Left colon (tissue), 2 donors: ENCODE measurements around the gene JAKMIP1. TPM values are rescaled to one million over a fixed set of nuclear protein-coding genes. Genes with fewer than 3 reads are reported as not detected.
"Not testable (repeated sequence)": the region's sequence is repeated elsewhere in the genome, so short reads cannot be mapped to it uniquely, and the experiment has no call there.

Experiments
- ATAC-seq: fragments of 200-7000 bp; cut with Tn5 transposase; one replicate; pipeline ENCODE4 v1.9.1; 2020; ENCODE audit warnings: mild to moderate bottlenecking, moderate library complexity
- DNase-seq, 2 donors: peaks; one replicate each; pipeline ENCODE4 v3.0.0-alpha.2; 2020
- intact Hi-C, 2 donors: fragments of 100-400 bp; cut with DNase I in 1 of 2; cut with micrococcal nuclease in 1 of 2; formaldehyde crosslinking; loops; one replicate each; pipeline versions ENCODE4 v1.11.2 to v1.14.0; 2022; cut with DNase I, micrococcal nuclease
- total RNA-seq, 2 donors: library from RNA; stranded (reverse); fragmentation: NEBNext Ultra II Directional; extraction: Animal tissue kit (Norgen Biotek cat#: 25700); gene quantifications; one replicate each; pipeline ENCODE4 v1.2.1, GENCODE V29; 2021
- donor health status: DM: no; HTN: no; CAD: no.
- donor health status: DM: yes; HTN: yes; CAD: no.

Gene JAKMIP1
- total RNA-seq, 2 donors from 2014 or later, result 0.37 to 0.42 TPM

- intact Hi-C loops, result no loop called here
- DNase-seq (no peak), ATAC-seq (no peak)
Observed at GRCh38 chr4:5995901-5996623, 204.3 kb downstream of the JAKMIP1 start.

GRCh38 chr4:5993876-5994811 is 206.2 kb downstream of the JAKMIP1 start:
- ATAC-seq (no peak), DNase-seq (no peak)
- intact Hi-C loops, result no loop called here

GRCh38 chr4:5993346-5993745 is 207.0 kb downstream of the JAKMIP1 start:
- ATAC-seq, intact Hi-C loops, DNase-seq: not testable (repeated sequence)

GRCh38 chr4:5992828-5993321 is 207.5 kb downstream of the JAKMIP1 start:
- no peak for DNase-seq
- ATAC-seq, result no peak
- intact Hi-C loops, result no loop called here

DNA sequence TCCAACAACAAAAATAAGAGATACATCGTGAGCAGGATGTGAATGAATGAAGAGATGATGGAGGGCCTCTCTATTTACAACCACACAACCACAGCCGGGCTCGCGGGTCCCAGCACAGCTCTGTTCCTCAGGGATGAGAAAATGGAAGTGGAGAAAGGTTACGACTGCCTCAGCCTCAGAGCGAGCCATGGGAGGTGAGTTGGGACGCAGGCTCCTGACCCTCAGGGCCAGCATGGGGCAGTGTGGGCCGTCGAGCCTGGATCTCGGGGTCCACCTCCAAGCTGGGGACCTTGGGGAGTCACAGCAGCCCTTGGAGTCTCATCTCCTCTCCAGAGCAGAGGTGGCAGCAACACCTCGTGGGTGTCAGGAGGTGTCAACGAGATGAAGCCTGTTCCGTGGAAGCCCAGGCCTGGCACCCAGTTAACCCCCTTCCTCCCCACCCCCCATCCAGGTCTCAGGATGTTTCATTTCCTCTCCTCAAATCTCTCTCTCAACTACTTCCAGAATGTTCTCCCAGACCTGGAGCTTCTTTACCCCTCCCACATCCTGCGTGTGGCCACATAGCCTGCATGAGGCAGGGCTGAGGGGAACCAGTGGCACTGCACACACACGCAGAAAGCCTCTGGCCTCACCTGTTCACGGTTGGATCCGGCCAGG is 208.1 kb downstream of the JAKMIP1 start:
- intact Hi-C loops, result no loop called here
- no peak for DNase-seq
- no peak for ATAC-seq

GRCh38 chr4:5991405-5991804 is 208.9 kb downstream of the JAKMIP1 start:
- intact Hi-C loops, result no loop called here
- ATAC-seq (no peak), DNase-seq (no peak)

- no peak for ATAC-seq
- DNase-seq, result no peak
- intact Hi-C loops, result no loop called here
Observed at GRCh38 chr4:5990446-5991160, 209.7 kb downstream of the JAKMIP1 start.

DNA sequence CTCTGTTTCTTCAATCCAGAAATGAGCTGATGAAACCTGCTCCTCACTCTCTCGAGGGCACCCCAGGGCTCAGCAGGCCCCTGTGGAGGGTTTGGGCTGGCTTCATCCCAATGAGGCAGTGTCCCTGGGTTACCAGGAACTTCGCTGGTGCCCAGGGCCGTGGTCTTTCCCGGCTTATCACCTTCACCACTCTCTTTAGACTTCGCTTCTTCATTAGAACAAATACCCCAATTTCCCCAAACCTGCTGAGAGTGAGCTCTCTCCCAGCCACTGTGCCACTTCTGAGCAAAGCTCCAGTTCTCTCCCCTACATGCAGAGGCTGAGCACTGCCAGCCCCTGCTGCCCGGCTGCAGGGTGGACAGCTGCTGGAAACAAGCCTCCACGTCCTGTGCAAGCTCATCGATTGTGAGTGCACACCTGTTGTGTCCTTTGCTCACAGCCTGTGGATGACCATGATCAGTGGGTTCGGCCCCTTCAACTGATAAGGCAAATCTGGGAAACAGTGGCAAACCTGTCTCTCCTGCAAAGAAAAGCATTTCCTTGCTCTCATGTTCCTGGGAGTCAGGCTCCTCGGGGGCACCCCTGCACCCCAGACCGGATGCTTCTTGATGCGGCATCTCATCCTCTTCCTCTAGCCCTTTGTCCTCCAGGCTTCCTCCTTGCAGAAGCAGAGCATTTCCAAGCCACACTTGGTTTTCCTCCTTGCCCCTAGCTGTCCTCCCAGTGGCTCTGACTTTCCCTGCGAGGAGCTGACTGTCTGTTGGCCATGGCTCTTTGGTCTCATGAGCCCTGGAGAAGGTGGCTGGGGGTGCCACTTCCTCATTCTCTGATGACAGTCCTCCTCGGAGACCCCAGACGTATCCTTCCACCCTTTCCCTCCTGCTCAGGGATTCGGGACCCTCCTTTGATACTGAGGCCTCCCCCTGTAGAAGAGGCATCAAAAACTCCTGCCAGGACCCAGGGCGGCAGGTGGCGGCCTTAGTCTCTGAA is 210.8 kb downstream of the JAKMIP1 start:
- no peak for ATAC-seq
- intact Hi-C loops, result no loop called here

DNA sequence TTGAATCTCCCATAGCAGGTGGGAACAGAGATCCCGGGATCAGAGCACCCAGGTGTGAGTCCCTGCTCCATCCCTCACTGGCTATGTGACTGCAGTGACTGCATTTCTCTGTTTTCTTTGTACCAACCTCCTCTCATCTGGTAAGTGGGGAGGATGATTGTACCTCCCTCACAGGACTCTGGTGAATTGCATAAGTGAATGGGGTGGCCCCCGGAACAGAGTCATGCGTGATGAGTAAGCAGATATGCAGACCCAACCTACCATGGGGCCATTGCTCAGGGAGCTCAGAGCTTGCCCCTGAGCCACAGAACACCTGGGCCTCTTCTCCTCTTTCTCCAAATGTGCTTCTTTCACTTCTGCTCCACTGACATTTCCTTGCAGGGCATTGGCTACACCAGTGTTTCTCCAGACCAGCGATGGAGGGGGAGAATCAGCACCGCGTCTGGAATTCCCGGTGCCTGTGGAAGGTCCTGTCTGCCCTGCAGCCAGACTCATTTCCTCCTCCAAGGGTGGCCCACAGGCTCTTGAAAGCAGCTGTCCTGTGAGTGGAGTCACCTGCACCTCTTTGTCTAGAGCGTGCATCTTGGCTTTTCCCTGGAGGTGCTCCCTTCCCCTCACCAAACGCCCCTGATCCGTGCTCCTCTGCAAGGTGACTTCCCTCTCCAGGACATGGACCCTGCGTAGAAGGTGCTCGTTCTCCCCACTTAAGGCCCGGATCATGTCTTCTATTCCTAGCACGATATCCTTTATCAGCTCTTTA is 212.1 kb downstream of the JAKMIP1 start:
- intact Hi-C loops, result no loop called here
- no peak for ATAC-seq
- DNase-seq, result no peak

More for the DNA sequence above, 210.8 kb downstream of the JAKMIP1 start:
- no peak for DNase-seq

- DNase-seq (no peak), ATAC-seq (no peak)
- intact Hi-C loops, result no loop called here
Observed at GRCh38 chr4:5984843-5985242, 215.5 kb downstream of the JAKMIP1 start.

- DNase-seq (no peak), ATAC-seq (no peak)
- intact Hi-C loops, result no loop called here
Observed at GRCh38 chr4:5982156-5982973, 218.0 kb downstream of the JAKMIP1 start.

DNA sequence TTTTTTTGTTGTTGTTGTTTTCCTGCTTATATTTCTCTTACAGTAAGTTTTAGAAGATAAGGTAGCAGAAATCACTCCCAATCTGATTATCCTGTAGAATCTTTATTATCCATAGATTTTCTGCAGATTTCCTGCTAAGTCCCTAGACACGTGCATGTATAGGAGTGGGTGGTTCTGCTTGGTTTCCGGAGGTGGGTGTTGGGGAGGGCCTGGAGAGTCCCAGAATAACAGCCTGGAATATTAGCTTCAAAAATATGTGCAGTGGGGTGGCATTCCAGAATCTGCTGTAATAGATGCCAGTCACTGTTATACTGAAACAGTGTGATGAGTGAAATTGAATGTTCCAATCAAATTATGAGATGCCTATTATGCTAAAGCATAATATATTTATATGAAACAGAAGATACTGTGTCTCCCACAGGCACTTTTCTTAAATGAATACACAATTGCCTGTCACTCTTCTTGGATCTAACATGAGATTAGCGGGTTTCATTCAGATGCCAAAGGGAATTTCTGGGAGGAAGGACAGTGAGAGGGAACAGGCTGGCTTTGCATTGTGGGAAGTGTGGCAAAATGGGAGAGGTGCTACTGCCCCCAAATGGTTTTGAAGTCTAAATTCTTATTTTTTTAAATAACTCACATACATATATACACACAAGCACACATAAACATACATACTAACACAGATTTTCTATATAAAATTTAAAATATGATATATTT is 219.8 kb downstream of the JAKMIP1 start:
- DNase-seq, result no peak
- no peak for ATAC-seq
- intact Hi-C loops, result no loop called here

GRCh38 chr4:5979981-5980380 is 220.4 kb downstream of the JAKMIP1 start:
- no peak for ATAC-seq
- intact Hi-C loops, result no loop called here
- no peak for DNase-seq

GRCh38 chr4:5976921-5977320 is 223.4 kb downstream of the JAKMIP1 start:
- no peak for DNase-seq
- no peak for ATAC-seq
- intact Hi-C loops, result no loop called here

DNA sequence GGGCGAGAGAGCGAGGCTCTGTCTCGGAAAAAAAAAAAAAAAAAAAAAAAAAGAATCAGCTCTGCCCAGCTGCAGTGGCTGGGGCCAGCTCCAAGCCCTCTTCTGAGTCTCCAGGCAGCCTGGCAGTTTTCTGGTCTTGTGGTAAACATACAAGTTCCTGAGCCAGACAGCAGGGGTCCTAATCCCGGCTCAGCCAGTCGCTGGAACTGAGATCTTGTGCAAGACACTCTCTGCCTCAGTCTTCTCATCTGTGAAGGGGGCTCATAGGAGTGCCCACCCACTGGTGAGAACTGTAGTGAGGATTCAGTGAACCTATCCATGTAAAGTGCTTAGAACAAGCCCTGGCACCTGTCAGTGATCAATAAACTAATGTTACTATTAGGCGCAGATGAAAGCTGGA is 223.9 kb downstream of the JAKMIP1 start:
- ATAC-seq, result no peak
- DNase-seq, result no peak
- intact Hi-C loops, result no loop called here
